Measurements from ENCODE around the gene PIGM.

The PIGM gene

DNA sequence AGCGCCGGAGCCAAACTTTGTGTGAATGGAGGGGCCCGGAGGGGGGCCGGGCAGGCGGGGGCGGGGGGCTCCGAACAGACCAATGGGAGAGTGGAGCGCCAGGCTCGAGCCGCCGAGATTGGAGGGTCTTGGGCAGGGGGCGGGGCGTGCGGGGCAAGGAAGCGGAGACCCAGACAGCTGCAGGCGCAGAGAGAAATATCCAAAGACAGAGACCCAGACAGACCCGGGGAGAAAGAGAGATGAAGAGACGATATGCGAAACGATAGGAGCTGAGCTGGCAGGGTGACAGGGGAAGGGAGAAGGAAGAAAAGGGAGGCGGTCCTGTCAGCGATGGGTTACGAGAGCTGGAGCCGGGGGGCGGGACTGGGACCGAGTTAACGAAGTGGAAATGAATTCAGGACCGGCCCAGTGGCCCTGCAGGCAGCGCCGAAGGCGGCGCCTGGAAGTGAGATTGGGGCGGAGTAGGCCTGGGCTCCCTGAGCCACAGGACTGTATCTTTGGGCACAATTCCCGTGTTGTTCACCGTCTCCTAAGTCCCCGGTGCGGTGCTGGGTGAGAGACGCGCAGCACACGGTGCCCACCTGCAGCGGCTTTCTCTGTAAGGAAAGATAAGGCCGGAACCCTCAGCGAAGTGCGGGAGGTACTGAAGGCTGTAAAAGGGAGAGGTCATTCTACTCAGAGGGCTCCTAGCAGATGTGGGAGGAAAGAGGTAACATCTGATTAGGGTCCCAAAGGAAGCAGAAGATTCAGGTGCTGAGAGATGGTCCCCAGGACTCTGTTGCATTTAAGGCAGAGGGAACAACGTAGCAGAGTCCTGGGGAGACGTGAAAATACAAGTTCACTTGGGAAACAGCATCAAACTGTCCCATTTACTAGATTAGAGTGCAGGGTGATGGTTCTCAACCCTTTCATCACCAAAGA lies 38.7 kb upstream of the PIGM start:
- H3K27me3 ChIP-seq, result peaks cover 80% of the 10 kb centered on the region
- H3K36me3 ChIP-seq, result no peaks in the 10 kb centered on the region
- no peak overlapping the region for H3K4me3 ChIP-seq (ENCODE audit: low read depth in 1 of 2, low read length in 1 of 2)
- H3K9me3 ChIP-seq, result no peaks in the 10 kb centered on the region
- peaks cover 0 to 9% of the 10 kb centered on the region in 2 experiments for H3K4me1 ChIP-seq (ENCODE audit: control insufficient read depth in 1 of 2, insufficient read depth in 1 of 2, low read depth in 1 of 2, low read length in 1 of 2)
- no peak overlapping the region for H3K27ac ChIP-seq
- TF ChIP-seq, protein P1, sequence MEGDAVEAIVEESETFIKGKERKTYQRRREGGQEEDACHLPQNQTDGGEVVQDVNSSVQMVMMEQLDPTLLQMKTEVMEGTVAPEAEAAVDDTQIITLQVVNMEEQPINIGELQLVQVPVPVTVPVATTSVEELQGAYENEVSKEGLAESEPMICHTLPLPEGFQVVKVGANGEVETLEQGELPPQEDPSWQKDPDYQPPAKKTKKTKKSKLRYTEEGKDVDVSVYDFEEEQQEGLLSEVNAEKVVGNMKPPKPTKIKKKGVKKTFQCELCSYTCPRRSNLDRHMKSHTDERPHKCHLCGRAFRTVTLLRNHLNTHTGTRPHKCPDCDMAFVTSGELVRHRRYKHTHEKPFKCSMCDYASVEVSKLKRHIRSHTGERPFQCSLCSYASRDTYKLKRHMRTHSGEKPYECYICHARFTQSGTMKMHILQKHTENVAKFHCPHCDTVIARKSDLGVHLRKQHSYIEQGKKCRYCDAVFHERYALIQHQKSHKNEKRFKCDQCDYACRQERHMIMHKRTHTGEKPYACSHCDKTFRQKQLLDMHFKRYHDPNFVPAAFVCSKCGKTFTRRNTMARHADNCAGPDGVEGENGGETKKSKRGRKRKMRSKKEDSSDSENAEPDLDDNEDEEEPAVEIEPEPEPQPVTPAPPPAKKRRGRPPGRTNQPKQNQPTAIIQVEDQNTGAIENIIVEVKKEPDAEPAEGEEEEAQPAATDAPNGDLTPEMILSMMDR (IDR thresholded peaks at IDR 0.05), result no peak

DNA sequence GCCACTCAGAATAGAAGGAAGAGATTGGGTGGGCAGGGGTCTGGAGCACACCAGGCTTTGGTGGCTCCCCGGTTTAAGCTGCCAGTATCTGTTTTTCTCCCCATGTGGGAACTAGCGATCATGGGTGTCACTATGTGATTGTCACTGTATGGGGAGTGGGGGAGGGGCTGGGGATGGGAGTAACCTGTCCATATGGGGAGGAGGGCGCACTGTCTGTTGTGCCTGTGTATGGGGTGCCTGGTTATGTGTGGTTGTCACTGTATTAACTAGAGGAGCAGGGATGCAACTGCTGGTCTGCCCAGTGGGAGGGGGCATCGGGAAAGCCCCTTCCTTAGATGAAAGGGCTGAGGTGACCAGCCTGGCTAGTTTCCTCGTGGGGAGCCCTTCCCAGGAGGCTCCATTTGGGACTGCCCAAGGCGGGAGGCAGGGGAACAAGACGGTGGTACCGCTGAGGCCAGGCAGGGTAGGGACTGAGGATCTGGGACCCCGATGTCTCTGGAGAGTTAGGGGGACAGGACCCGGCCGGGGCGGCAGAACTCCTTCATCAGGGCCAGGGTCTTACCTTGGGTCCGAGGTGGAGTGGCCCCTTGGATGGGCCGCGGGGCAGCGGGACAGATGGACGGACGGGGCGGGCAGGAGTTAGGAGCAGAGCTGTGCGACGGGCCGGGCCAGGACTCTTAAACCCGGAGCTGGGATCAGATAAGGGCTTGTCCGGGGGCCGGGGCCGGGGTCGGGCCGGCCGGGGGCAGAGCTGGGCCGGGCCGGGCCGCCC lies 37.9 kb upstream of the PIGM start, which contains the start of gene KCNJ10:
TSS of gene KCNJ10 (minus strand) at position 701 of the 772 bp plus-strand sequence. CDS start 27,628 bp downstream, outside the sequence.
- TF ChIP-seq, protein P1 (IDR thresholded peaks at IDR 0.05), result no peak

DNA sequence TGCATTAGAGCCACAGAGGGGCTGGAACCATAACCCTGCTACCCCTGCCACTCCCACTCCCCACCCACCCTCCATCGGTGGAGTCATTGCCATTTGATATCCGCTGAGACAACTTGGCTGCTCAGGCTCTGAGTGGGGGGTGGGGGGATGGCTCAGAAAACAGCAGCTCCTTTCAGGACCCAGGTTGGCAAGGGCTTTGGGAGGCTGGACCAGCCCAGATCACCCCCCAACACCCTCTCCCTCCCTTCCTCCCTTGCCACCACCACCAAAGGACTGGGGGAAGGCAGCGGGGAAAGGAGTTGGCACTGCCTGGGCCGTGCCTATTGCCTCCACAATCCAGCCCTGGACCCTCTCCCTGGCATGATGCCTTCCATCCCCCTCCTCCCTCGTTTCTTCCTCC lies 36.4 kb upstream of the PIGM start:
- TF ChIP-seq, protein P1 (IDR thresholded peaks at IDR 0.05), result no peak
- H3K4me3 ChIP-seq (ENCODE audit: low read depth in 1 of 2, low read length in 1 of 2), result no peak overlapping the region
- H3K27ac ChIP-seq, result no peak overlapping the region
- H3K36me3 ChIP-seq, result no peaks in the 10 kb centered on the region
- H3K9me3 ChIP-seq, result no peaks in the 10 kb centered on the region
- peaks cover 0 to 9% of the 10 kb centered on the region in 2 experiments for H3K4me1 ChIP-seq (ENCODE audit: control insufficient read depth in 1 of 2, insufficient read depth in 1 of 2, low read depth in 1 of 2, low read length in 1 of 2)
- peaks cover 79% of the 10 kb centered on the region for H3K27me3 ChIP-seq

More for the DNA sequence above, 37.9 kb upstream of the PIGM start, which contains the start of gene KCNJ10:
- no peak within 1 kb of the TSS for H3K27ac ChIP-seq
- H3K9me3 ChIP-seq, result no peaks in the 10 kb centered on the region
- peaks cover 0 to 9% of the 10 kb centered on the region in 2 experiments for H3K4me1 ChIP-seq (ENCODE audit: control insufficient read depth in 1 of 2, insufficient read depth in 1 of 2, low read depth in 1 of 2, low read length in 1 of 2)
- no peaks in the 10 kb centered on the region for H3K36me3 ChIP-seq
- peaks cover 83% of the 10 kb centered on the region for H3K27me3 ChIP-seq
- no peak within 1 kb of the TSS for H3K4me3 ChIP-seq (ENCODE audit: low read depth in 1 of 2, low read length in 1 of 2)

DNA sequence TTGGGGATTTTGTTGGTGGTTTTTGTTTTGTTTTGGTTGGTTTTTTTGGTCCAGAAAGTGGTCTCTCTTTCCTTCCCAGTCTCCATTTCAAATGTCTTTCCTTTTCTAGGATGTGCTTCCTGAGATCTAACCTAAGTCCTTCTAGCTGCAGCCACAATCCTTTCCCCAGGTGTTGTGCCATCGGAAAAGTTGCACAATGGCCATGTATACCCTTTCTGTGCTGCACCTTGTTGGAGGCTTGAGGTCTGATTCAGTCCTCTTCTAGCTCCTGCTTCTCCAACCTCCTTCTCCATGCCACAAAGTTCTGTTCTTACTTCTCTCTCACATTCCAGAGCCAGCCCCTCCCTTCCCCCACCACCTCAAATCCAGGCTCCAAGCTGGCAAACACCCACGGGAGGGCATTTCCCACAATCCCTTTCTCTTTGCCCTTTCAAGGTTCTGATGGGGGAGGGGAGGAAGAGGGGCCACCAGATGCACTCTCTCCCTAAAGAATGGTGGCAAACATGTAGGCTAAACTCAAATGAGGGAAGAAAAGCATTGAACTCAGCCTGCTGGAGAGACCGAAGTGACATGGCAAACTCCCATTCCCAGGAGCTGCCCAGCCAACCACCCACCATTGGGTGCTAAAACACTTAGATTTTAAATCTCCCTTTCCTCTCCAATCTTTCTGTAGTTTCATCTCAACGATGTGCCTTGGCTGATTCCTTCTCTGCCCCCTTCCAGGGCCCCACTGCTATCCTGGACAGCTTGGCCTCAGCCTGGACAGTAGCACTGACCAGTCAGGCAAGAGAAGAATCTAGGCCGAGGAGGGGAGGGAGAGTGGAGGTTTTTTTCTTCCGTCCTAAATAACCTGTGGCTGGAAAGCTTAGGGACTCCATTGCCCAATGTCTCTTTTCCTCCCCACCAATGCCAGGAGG lies 35.3 kb upstream of the PIGM start:
- peaks cover 0 to 9% of the 10 kb centered on the region in 2 experiments for H3K4me1 ChIP-seq (ENCODE audit: control insufficient read depth in 1 of 2, insufficient read depth in 1 of 2, low read depth in 1 of 2, low read length in 1 of 2)
- H3K27me3 ChIP-seq, result peaks cover 68% of the 10 kb centered on the region
- H3K9me3 ChIP-seq, result no peaks in the 10 kb centered on the region
- no peak overlapping the region for H3K27ac ChIP-seq
- H3K4me3 ChIP-seq (ENCODE audit: low read depth in 1 of 2, low read length in 1 of 2), result no peak overlapping the region
- TF ChIP-seq, protein P1 (IDR thresholded peaks at IDR 0.05), result no peak
- H3K36me3 ChIP-seq, result no peaks in the 10 kb centered on the region

DNA sequence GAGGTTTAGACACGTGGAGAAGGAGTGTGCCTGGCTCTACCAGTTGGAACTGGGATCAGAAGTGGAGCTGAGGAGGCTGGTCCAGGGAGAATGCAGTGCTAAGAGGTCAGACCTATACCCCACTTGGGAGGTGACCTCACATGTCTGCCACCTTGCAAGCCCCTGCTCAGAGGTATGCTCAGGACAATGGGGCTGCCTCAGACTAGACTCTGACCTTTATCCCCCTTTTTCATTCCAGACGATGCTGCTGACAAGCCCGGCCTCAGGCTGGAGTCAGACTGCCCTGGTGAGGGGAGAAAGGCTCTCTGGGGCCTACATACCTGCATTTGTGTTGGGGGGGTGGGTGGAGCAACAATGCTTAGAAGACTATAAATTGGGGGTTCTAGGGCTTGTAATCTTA lies 33.0 kb upstream of the PIGM start:
- no peaks in the 10 kb centered on the region for H3K9me3 ChIP-seq
- no peaks in the 10 kb centered on the region for H3K4me1 ChIP-seq (ENCODE audit: control insufficient read depth in 1 of 2, insufficient read depth in 1 of 2, low read depth in 1 of 2, low read length in 1 of 2)
- peaks cover 45% of the 10 kb centered on the region for H3K27me3 ChIP-seq
- H3K4me3 ChIP-seq (ENCODE audit: low read depth in 1 of 2, low read length in 1 of 2), result no peak overlapping the region
- TF ChIP-seq, protein P1 (IDR thresholded peaks at IDR 0.05), result no peak
- H3K27ac ChIP-seq, result no peak overlapping the region
- no peaks in the 10 kb centered on the region for H3K36me3 ChIP-seq

Data from neutrophil (primary cell).